Mesendoderm (in vitro differentiated cells): Measurements from ENCODE around the gene EPHB4.
"Not testable (repeated sequence)": the region's sequence is repeated elsewhere in the genome, so short reads cannot be mapped to it uniquely, and the experiment has no call there.

Experiments used
- DNase-seq: peaks from one replicate; pipeline ENCODE4 v3.0.0; 2013
- H2AK5ac ChIP-seq: 2 replicates; pipeline ENCODE4 v1.6.1; 2013; ENCODE audit warnings: low read length, inconsistent platforms
- H2BK120ac ChIP-seq: 2 replicates; pipeline ENCODE4 v1.6.1; 2013; ENCODE audit warnings: low read depth, mild to moderate bottlenecking, low read length, moderate library complexity, mixed read lengths
- H2BK15ac ChIP-seq: replicated peaks from 2 replicates; pipeline ENCODE4 v1.6.1; 2013; ENCODE audit warnings: low read depth, mild to moderate bottlenecking, moderate library complexity
- H2BK5ac ChIP-seq: 2 replicates; pipeline ENCODE4 v1.6.1; 2013; ENCODE audit warnings: low read length, inconsistent platforms
- H3K18ac ChIP-seq: 2 replicates; pipeline ENCODE4 v1.6.1; 2013; ENCODE audit warnings: mild to moderate bottlenecking, low read length, mixed read lengths
- H3K23ac ChIP-seq: one replicate; pipeline ENCODE4 v1.6.1; 2013; ENCODE audit warnings: low read length
- H3K27ac ChIP-seq: 2 replicates; pipeline ENCODE4 v1.5.1; 2013; ENCODE audit warnings: low read depth, mild to moderate bottlenecking, inconsistent platforms, low read length, moderate library complexity
- H3K27me3 ChIP-seq: 2 replicates; pipeline ENCODE4 v1.6.1; 2013; ENCODE audit warnings: low read length, control low read depth, mild to moderate bottlenecking, inconsistent platforms; ENCODE audit not compliant: insufficient read depth, poor library complexity
- H3K36me3 ChIP-seq: 2 replicates; pipeline ENCODE4 v1.6.1; 2013; ENCODE audit warnings: low read length, inconsistent platforms; ENCODE audit not compliant: control insufficient read depth, insufficient read depth
- H3K4ac ChIP-seq: one replicate; pipeline ENCODE4 v1.6.1; 2013; ENCODE audit warnings: low read depth, mild to moderate bottlenecking, low read length, moderate library complexity
- H3K4me1 ChIP-seq: 2 replicates; pipeline ENCODE4 v1.6.1; 2013; ENCODE audit warnings: low read depth, low read length, inconsistent platforms; ENCODE audit not compliant: control insufficient read depth
- H3K4me2 ChIP-seq: 2 replicates; pipeline ENCODE4 v1.6.1; 2013; ENCODE audit warnings: low read length
- H3K4me3 ChIP-seq: 2 replicates; pipeline ENCODE4 v1.5.1; 2013; ENCODE audit warnings: mild to moderate bottlenecking, low read length
- H3K56ac ChIP-seq: one replicate; pipeline ENCODE4 v1.6.1; 2013; ENCODE audit warnings: low read length
- H3K79me1 ChIP-seq: 2 replicates; pipeline ENCODE4 v1.6.1; 2013; ENCODE audit warnings: low read length, inconsistent platforms
- H3K79me2 ChIP-seq: 2 replicates; pipeline ENCODE4 v1.6.1; 2013; ENCODE audit warnings: mild to moderate bottlenecking, low read length; ENCODE audit not compliant: control insufficient read depth, insufficient read depth
- H3K9ac ChIP-seq: 2 replicates; pipeline ENCODE4 v1.6.1; 2013; ENCODE audit warnings: low read length, inconsistent platforms
- H4K5ac ChIP-seq: one replicate; pipeline ENCODE4 v1.6.1; 2013; ENCODE audit warnings: low read length
- H4K8ac ChIP-seq: one replicate; pipeline ENCODE4 v1.6.1; 2013; ENCODE audit warnings: low read depth, mild to moderate bottlenecking, control low read depth, low read length, moderate library complexity
- WGBS: extraction: QIAGEN DNeasy Blood & Tissue Kit; methylation state at CpG from one replicate; pipeline ENCODE4 v1.1.7; 2013; ENCODE audit warnings: low lambda C conversion rate, missing lambda C conversion rate; ENCODE audit not compliant: insufficient coverage; ENCODE audit errors: extremely low coverage; 5-methylcytosine and 5-hydroxymethylcytosine counted together

EPHB4 gene

DNA sequence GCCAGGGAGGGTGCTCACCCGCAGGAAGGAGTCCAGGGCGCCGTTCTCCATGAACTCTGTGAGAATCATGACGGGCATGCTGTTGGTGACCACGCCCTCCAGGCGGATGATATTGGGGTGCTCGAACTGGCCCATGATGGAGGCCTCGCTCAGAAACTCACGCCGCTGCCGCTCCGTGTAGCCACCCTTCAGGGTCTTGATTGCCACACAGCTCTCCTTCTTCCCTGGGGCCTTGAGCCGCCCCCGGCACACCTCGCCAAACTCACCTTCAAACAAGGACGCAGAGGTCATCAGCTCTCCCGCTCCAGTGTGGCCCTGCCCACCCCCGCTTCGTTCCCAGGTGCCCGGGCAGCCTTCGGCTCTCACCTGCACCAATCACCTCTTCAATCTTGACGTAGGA is 14.6 kb downstream of the EPHB4 start:
- H3K27me3 ChIP-seq, result no peaks in the 10 kb centered on the region
- H3K9ac ChIP-seq, result no peak overlapping the region
- H3K27ac ChIP-seq, result no peak overlapping the region
- WGBS, result no CpG with 5 or more reads among the region's 22 CpGs
- H2BK5ac ChIP-seq, result no peak overlapping the region
- H3K4me2 ChIP-seq, result no peak overlapping the region
- peaks cover 1% of the 10 kb centered on the region for H3K79me1 ChIP-seq
- no peak overlapping the region for H4K5ac ChIP-seq
- no peaks in the 10 kb centered on the region for H3K79me2 ChIP-seq
- no peak overlapping the region for H2BK120ac ChIP-seq
- H2BK15ac ChIP-seq, result no peak overlapping the region
- no peak for DNase-seq
- H3K4me3 ChIP-seq, result no peak overlapping the region
- H3K18ac ChIP-seq, result no peak overlapping the region
- no peak overlapping the region for H2AK5ac ChIP-seq
- H3K36me3 ChIP-seq, result peaks cover 24% of the 10 kb centered on the region
- H3K4me1 ChIP-seq, result no peaks in the 10 kb centered on the region
- no peak overlapping the region for H4K8ac ChIP-seq
- no peak overlapping the region for H3K23ac ChIP-seq
- no peak overlapping the region for H3K56ac ChIP-seq
- no peak overlapping the region for H3K4ac ChIP-seq

DNA sequence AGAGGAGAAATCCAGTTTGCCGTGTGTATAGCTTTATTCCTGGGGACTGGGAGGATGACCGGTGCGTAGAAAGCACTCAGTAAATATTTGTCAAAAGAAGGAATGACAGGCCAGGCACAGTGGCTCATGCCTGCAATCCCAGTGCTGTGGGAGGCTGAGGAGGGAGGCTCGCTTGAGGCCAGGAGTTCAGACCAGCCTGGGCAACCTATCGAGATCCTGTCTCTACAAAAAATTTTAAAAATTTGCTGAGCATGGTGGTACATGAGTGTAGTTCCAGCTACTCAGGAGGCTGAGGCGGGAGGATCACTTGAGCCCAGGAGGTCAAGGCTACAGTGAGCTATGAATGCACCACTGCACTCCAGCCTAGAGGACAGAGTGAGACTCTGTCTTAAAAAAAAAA is 15.8 kb downstream of the EPHB4 start:
- DNase-seq, result no peak
- Histone ChIP-seq H3K4me3 (no peak overlapping the region), H3K4me2 (no peak overlapping the region), H3K23ac (no peak overlapping the region), H2BK120ac (no peak overlapping the region), H3K79me1 (peaks cover 1% of the 10 kb centered on the region), H3K18ac (no peak overlapping the region), H3K4ac (no peak overlapping the region), H3K27ac (no peak overlapping the region), H3K79me2 (no peaks in the 10 kb centered on the region), H3K27me3 (no peaks in the 10 kb centered on the region), H3K56ac (no peak overlapping the region), H2BK15ac (no peak overlapping the region), H4K5ac (no peak overlapping the region), H3K9ac (no peak overlapping the region), H4K8ac (no peak overlapping the region), H3K4me1 (no peaks in the 10 kb centered on the region), H2BK5ac (no peak overlapping the region), H3K36me3 (peaks cover 23% of the 10 kb centered on the region), H2AK5ac (no peak overlapping the region)
- no CpG with 5 or more reads among the region's 6 CpGs for WGBS

DNA sequence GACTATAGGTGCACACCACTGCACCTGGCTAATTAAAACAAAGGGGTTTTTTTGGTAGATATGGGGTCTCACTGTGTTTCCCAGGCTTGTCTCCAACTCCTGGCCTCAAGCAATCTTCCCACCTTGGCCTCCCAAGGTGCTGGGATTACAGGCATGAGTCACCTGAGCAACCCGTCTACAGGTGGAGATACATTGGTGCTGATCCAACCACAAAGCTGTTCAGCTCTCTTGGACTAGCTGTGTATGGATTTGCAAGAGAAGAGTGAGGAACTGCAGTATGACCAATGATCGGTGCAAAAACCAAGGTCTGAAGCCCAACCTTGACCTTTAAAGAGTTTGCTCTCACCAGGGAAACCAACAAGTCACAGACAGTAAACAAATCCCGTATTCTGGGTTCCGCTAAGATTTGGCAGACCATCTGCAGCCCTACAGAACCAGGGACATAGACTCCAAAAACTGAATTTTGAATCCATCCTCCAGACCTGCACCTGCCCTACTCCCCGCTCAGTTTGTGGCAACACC is 18.9 kb downstream of the EPHB4 start:
- DNase-seq, result no peak
- Histone ChIP-seq H3K18ac (no peak overlapping the region), H3K79me1 (peaks cover 1% of the 10 kb centered on the region), H3K4me2 (no peak overlapping the region), H3K23ac (no peak overlapping the region), H3K36me3 (peaks cover 22% of the 10 kb centered on the region), H3K4me1 (no peaks in the 10 kb centered on the region), H2BK5ac (no peak overlapping the region), H3K4ac (no peak overlapping the region), H3K56ac (no peak overlapping the region), H3K9ac (no peak overlapping the region), H4K5ac (no peak overlapping the region), H3K27ac (no peak overlapping the region), H2AK5ac (no peak overlapping the region), H3K4me3 (no peak overlapping the region), H4K8ac (no peak overlapping the region), H2BK15ac (no peak overlapping the region), H3K27me3 (no peaks in the 10 kb centered on the region), H2BK120ac (no peak overlapping the region), H3K79me2 (no peaks in the 10 kb centered on the region)
- no CpG with 5 or more reads among the region's 5 CpGs for WGBS

DNA sequence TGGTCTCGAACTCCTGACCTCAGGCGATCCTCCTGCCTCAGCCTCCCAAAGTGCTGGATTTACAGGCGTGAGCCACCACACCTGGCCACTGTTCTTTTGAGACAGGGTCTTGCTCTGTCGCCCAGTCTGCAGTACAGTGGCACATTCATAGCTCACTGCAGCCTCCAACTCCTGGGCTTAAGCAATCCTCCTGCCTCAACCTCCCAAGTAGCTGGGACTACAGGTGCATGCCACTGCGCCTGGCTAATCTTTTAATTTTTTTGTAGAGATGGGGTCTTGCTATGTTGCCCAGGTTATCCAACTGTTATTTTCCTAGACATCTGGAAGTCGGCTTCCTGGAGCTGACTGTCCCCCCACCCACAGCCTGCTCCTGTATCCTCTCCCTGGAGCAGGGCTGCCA is 20.4 kb downstream of the EPHB4 start:
- H3K4me3 ChIP-seq, H2BK120ac ChIP-seq, H3K4ac ChIP-seq, H4K8ac ChIP-seq, H3K79me2 ChIP-seq, H4K5ac ChIP-seq, H3K4me1 ChIP-seq, H2AK5ac ChIP-seq, H3K79me1 ChIP-seq, H3K9ac ChIP-seq, H3K27me3 ChIP-seq, H2BK15ac ChIP-seq, H3K27ac ChIP-seq, H2BK5ac ChIP-seq, H3K4me2 ChIP-seq, DNase-seq, H3K56ac ChIP-seq, H3K23ac ChIP-seq, H3K18ac ChIP-seq: not testable (repeated sequence)
- H3K36me3 ChIP-seq, result peaks cover 27% of the 10 kb centered on the region
- no CpG with 5 or more reads among the region's 6 CpGs for WGBS

DNA sequence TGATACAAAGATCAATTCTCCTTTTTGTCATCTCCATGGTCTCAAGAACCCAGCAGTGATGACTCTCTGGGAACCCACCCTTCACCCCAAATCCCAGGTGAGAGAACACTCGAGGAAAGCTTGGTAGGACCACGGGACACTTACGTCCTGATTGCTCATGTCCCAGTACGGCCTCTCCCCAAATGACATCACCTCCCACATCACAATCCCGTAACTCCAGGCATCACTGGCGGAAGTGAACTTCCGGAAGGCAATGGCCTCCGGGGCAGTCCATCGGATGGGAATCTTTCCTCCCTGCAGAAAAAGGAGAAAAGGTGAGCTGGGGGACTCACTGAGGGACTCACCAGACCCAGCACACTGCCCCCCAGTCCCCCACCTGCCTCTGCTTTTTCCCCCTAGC is 21.0 kb downstream of the EPHB4 start:
- Histone ChIP-seq H4K5ac (no peak overlapping the region), H4K8ac (no peak overlapping the region), H3K4ac (no peak overlapping the region), H3K18ac (no peak overlapping the region), H3K9ac (no peak overlapping the region), H3K4me1 (no peaks in the 10 kb centered on the region), H2BK5ac (no peak overlapping the region), H2AK5ac (no peak overlapping the region), H3K23ac (no peak overlapping the region), H3K27me3 (no peaks in the 10 kb centered on the region), H3K79me1 (peaks cover 1% of the 10 kb centered on the region), H3K4me2 (no peak overlapping the region), H3K56ac (no peak overlapping the region), H3K4me3 (no peak overlapping the region), H3K27ac (no peak overlapping the region), H2BK120ac (no peak overlapping the region), H3K79me2 (no peaks in the 10 kb centered on the region), H3K36me3 (peaks cover 27% of the 10 kb centered on the region), H2BK15ac (no peak overlapping the region)
- no peak for DNase-seq
- WGBS, result no CpG with 5 or more reads among the region's 9 CpGs

DNA sequence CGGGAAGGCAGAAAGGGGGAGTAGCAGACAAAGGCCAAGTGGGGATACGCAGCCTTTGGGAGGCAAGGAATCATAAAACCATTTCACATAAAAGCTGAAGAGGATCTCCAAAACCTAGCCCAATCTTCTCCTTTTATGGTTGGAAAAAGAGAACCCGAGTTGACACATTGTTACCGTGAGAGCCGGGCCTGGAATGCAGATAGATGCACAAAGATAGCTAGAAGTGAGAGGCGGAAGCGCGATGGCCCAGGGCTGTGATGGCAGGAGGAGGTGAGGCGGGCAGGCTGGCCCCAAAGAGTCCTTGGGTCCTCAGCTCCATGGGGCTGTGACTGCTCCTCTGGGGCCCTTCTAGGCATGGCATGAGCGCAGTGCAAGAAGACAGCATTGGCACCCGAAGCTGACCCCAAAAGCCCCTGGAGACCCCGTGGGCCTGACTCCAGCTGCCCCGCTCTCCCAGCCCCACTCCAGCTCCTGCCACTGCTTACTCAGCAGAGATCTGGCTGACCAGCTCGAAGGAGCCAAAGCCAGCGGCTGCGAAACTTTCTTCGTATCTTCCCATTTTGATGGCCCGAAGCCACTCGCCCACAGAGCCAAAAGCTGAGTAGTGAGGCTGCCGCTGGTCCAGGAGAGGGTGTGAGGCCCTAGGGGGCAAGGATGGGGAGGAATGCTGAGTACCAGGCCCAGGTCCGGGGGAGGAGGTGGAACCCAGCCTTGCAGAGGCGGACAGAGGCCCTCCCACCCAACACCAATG is 22.5 kb downstream of the EPHB4 start:
- H3K27me3 ChIP-seq, result no peaks in the 10 kb centered on the region
- no peaks in the 10 kb centered on the region for H3K4me1 ChIP-seq
- no peak overlapping the region for H2BK5ac ChIP-seq
- no peak overlapping the region for H3K4me3 ChIP-seq
- H3K9ac ChIP-seq, result no peak overlapping the region
- H3K56ac ChIP-seq, result no peak overlapping the region
- H3K4ac ChIP-seq, result no peak overlapping the region
- H3K79me1 ChIP-seq, result peaks cover 1% of the 10 kb centered on the region
- H2BK15ac ChIP-seq, result no peak overlapping the region
- DNase-seq, result no peak
- no CpG with 5 or more reads among the region's 22 CpGs for WGBS
- H2BK120ac ChIP-seq, result no peak overlapping the region
- no peak overlapping the region for H3K27ac ChIP-seq
- no peak overlapping the region for H3K23ac ChIP-seq
- no peak overlapping the region for H2AK5ac ChIP-seq
- H3K18ac ChIP-seq, result no peak overlapping the region
- no peaks in the 10 kb centered on the region for H3K79me2 ChIP-seq
- H4K8ac ChIP-seq, result no peak overlapping the region
- H3K36me3 ChIP-seq, result peaks cover 27% of the 10 kb centered on the region
- no peak overlapping the region for H4K5ac ChIP-seq
- no peak overlapping the region for H3K4me2 ChIP-seq
